Activated CD4-positive, alpha-beta T cell treated with anti-CD3 and anti-CD28 coated beads, Interleukin-2, amount 10 ng/mL, durations not matched to agents 7 days and 5 days (primary cell): ENCODE data around the gene PRDM2. TPM values are rescaled to one million over a fixed set of nuclear protein-coding genes. Genes with fewer than 3 reads are reported as not detected.
A peak's percentile ranks its signal among the peaks of the same experiment; 100 is the strongest.
"Not testable (repeated sequence)": the region's sequence is repeated elsewhere in the genome, so short reads cannot be mapped to it uniquely, and the experiment has no call there.

Source experiments
- CTCF ChIA-PET: fragments of 350-600 bp; sonication (Branson Sonifier 250); formaldehyde crosslinking; loops from one replicate; lab custom pipeline; 2021; ENCODE audit warnings: antibody characterized with exemption; lab: Charles Lee
- POLR2A ChIA-PET: fragments of 350-600 bp; sonication (Branson Sonifier 250); formaldehyde crosslinking; loops from one replicate; lab custom pipeline; 2021; ENCODE audit warnings: antibody characterized with exemption; lab: Charles Lee
- DNase-seq: peaks from one replicate; pipeline ENCODE4 v3.0.0-alpha.2; 2020
- H3K27ac Mint-ChIP-seq: one replicate; pipeline ENCODE4 v1.8.0; 2021; ENCODE audit warnings: mild to moderate bottlenecking, moderate library complexity, mixed read lengths
- H3K27me3 Mint-ChIP-seq: one replicate; pipeline ENCODE4 v1.8.0; 2021; ENCODE audit warnings: mixed read lengths
- H3K36me3 Mint-ChIP-seq: one replicate; pipeline ENCODE4 v1.8.0; 2021; ENCODE audit warnings: low read depth, mixed read lengths
- H3K4me1 Mint-ChIP-seq: one replicate; pipeline ENCODE4 v1.8.0; 2021; ENCODE audit warnings: mixed read lengths
- H3K4me3 Mint-ChIP-seq: one replicate; pipeline ENCODE4 v1.8.0; 2021; ENCODE audit warnings: mild to moderate bottlenecking, moderate library complexity, mixed read lengths
- H3K9me3 Mint-ChIP-seq: one replicate; pipeline ENCODE4 v1.8.0; 2021; ENCODE audit warnings: mixed read lengths
- total RNA-seq, 2 experiments: library from RNA; stranded (reverse); gene quantifications; one replicate each; pipeline ENCODE4 v1.2.3, GENCODE V29; 2021

Gene PRDM2
- total RNA-seq: 10 to 100 TPM; 57.7 to 63.1 TPM

- DNase-seq: peak; percentile 51
- Mint-ChIP-seq H3K4me1 (peaks cover 45% of the 10 kb centered on the region), H3K36me3 (peaks cover 12% of the 10 kb centered on the region), H3K9me3 (peaks cover 9% of the 10 kb centered on the region), H3K27me3 (peaks cover 4% of the 10 kb centered on the region), H3K4me3 (peak within 1 kb of the TSS; percentile 96), H3K27ac (peak within 1 kb of the TSS; percentile 98)
- ChIA-PET CTCF (no interaction called here), POLR2A (no interaction called here)
Measured at GRCh38 chr1:13699936-13700520, at the start of gene PRDM2. PRDM2 (plus strand) TSS chr1:13700188; CDS start chr1:13715606, 15,418 bp downstream.

DNA sequence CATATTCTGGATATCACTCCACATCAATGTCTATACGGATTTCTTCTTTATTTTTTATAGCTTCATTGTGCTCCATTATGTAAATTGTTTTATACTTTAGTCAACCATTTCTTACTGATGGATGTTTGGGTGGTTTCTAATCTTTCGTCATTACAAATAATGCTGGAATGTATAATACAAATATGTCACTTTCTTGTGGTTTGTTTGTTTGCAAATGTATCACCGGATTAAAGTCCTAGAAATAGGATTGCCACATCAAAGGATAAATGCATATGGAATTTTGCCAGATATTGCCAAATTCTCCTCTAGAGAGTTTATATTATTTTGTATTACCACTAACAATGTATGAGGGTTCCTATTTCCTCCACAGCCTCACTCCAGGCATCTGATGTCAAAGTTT is 48.7 kb upstream of the PRDM2 start:
- POLR2A ChIA-PET: no interaction called here
- H3K36me3 Mint-ChIP-seq: no peaks in the 10 kb centered on the region
- peaks cover 2% of the 10 kb centered on the region for H3K9me3 Mint-ChIP-seq
- H3K4me3 Mint-ChIP-seq: no peak overlapping the region
- DNase-seq: no peak
- H3K4me1 Mint-ChIP-seq: no peaks in the 10 kb centered on the region
- no peak overlapping the region for H3K27ac Mint-ChIP-seq
- CTCF ChIA-PET: no interaction called here
- H3K27me3 Mint-ChIP-seq: peaks cover 11% of the 10 kb centered on the region

GRCh38 chr1:13652238-13652637 is 47.8 kb upstream of the PRDM2 start:
- DNase-seq: no peak
- Mint-ChIP-seq H3K9me3 (peaks cover 2% of the 10 kb centered on the region), H3K4me3 (no peak overlapping the region), H3K27me3 (peaks cover 11% of the 10 kb centered on the region), H3K4me1 (no peaks in the 10 kb centered on the region), H3K36me3 (no peaks in the 10 kb centered on the region), H3K27ac (no peak overlapping the region)
- ChIA-PET CTCF (no interaction called here), POLR2A (no interaction called here)

DNA sequence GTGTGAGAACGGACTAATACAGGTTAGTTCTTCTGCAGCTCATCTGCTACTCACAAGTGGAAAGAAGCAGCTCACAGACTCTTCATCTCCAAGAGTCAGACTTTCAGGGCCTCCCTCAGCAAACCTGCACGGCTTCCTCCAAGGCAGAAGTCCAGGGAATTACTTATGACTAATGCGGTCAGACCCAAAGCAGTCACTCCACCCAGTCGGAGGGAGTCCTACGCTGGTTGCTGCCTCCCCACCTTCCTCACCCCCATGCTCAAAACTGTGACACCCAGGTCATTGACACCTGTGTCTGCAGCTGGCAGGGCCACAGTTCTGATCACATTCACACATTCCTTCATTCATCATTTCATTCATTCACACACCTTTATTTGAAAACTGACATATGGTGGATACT is 38.4 kb upstream of the PRDM2 start:
- Mint-ChIP-seq H3K4me3 (no peak overlapping the region), H3K4me1 (peaks cover 11% of the 10 kb centered on the region), H3K9me3 (no peaks in the 10 kb centered on the region), H3K27ac (no peak overlapping the region), H3K36me3 (peaks cover 2% of the 10 kb centered on the region), H3K27me3 (peaks cover 4% of the 10 kb centered on the region)
- no peak for DNase-seq
- ChIA-PET POLR2A (no interaction called here), CTCF (no interaction called here)

GRCh38 chr1:13662493-13662892 is 37.5 kb upstream of the PRDM2 start:
- no peak for DNase-seq
- POLR2A ChIA-PET: no interaction called here
- no peak overlapping the region for H3K4me3 Mint-ChIP-seq
- H3K4me1 Mint-ChIP-seq: peaks cover 11% of the 10 kb centered on the region
- H3K27me3 Mint-ChIP-seq: peaks cover 4% of the 10 kb centered on the region
- H3K36me3 Mint-ChIP-seq: peaks cover 2% of the 10 kb centered on the region
- CTCF ChIA-PET: interaction anchor here (0.6 kb wide), 1 partner anchor 235 kb away, joined by 3 read pairs; no protein-coding TSS in a partner anchor
- H3K9me3 Mint-ChIP-seq: no peaks in the 10 kb centered on the region
- no peak overlapping the region for H3K27ac Mint-ChIP-seq

DNA sequence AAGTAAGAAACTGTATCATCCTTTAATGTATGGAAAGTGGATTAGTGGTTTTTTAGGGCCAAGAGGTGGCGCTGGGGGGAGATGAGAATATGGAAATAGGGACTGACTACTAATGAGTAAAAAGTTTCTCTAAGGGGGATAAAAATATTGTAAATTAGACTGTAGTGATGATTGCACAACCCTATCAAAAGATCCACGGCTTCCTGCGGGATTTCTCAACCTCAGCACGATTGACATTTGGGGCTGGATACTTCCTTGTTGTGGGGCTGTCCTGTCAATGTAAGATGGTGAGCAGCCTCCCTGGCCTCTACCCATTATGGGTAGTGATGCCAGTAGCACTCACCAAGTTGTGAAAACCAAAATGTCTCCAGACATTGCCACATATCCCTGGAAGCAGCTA is 36.0 kb upstream of the PRDM2 start:
- DNase-seq: no peak
- H3K4me1 Mint-ChIP-seq: peaks cover 11% of the 10 kb centered on the region
- CTCF ChIA-PET: no interaction called here
- H3K27me3 Mint-ChIP-seq: peaks cover 4% of the 10 kb centered on the region
- H3K4me3 Mint-ChIP-seq: no peak overlapping the region
- H3K9me3 Mint-ChIP-seq: no peaks in the 10 kb centered on the region
- H3K36me3 Mint-ChIP-seq: peaks cover 2% of the 10 kb centered on the region
- POLR2A ChIA-PET: no interaction called here
- H3K27ac Mint-ChIP-seq: no peak overlapping the region

DNA sequence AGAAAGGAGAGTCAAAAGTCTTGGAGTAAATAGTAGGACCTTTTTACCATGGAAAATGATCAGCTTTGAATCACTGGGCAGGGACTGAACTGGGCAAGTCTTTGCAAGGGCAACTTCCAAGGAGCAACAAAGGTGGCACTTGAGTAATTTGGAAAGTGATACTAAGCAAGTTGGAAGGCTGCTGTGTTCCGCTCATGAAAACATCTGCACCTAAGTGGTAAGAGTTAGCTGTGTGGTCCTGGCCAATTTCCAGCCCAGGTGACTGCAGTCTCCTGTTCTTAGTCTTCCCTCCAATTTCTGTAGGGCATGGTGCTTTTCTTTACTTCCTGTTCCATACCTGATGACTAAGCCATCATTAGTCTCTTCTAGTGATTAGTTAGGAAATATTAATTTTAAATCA is 35.5 kb upstream of the PRDM2 start:
- Mint-ChIP-seq H3K27ac (no peak overlapping the region), H3K36me3 (no peaks in the 10 kb centered on the region), H3K9me3 (no peaks in the 10 kb centered on the region), H3K27me3 (peaks cover 4% of the 10 kb centered on the region), H3K4me1 (peaks cover 11% of the 10 kb centered on the region), H3K4me3 (no peak overlapping the region)
- no peak for DNase-seq
- CTCF ChIA-PET: no interaction called here
- POLR2A ChIA-PET: no interaction called here

GRCh38 chr1:13666317-13666716 is 33.7 kb upstream of the PRDM2 start:
- H3K9me3 Mint-ChIP-seq: no peaks in the 10 kb centered on the region
- POLR2A ChIA-PET: no interaction called here
- DNase-seq: no peak
- H3K4me1 Mint-ChIP-seq: peaks cover 11% of the 10 kb centered on the region
- CTCF ChIA-PET: no interaction called here
- peaks cover 6% of the 10 kb centered on the region for H3K27me3 Mint-ChIP-seq
- no peaks in the 10 kb centered on the region for H3K36me3 Mint-ChIP-seq
- H3K4me3 Mint-ChIP-seq: no peak overlapping the region
- H3K27ac Mint-ChIP-seq: no peak overlapping the region

DNA sequence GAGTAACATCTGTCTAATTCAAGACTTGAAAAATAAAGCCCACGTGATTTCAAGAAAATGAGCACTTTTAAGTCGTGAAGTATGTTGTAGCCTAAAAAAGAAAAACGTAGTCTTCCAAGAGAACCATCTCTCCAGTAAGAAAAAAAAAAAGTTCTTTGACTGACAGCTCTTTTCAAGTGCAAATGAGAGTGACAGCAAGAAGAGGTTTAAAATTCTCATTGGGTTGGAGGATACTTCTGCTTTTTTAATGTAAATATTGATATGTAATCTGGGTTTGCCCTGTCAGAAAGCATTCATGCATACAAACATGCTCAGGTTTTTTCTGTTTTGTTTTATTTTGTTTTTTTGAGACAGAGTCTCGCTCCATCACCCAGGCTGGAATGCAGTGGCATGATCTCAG is 32.3 kb upstream of the PRDM2 start:
- no peak overlapping the region for H3K4me3 Mint-ChIP-seq
- H3K9me3 Mint-ChIP-seq: no peaks in the 10 kb centered on the region
- H3K4me1 Mint-ChIP-seq: peaks cover 11% of the 10 kb centered on the region
- peaks cover 6% of the 10 kb centered on the region for H3K27me3 Mint-ChIP-seq
- no peak overlapping the region for H3K27ac Mint-ChIP-seq
- POLR2A ChIA-PET: no interaction called here
- no peak for DNase-seq
- no peaks in the 10 kb centered on the region for H3K36me3 Mint-ChIP-seq
- CTCF ChIA-PET: no interaction called here

DNA sequence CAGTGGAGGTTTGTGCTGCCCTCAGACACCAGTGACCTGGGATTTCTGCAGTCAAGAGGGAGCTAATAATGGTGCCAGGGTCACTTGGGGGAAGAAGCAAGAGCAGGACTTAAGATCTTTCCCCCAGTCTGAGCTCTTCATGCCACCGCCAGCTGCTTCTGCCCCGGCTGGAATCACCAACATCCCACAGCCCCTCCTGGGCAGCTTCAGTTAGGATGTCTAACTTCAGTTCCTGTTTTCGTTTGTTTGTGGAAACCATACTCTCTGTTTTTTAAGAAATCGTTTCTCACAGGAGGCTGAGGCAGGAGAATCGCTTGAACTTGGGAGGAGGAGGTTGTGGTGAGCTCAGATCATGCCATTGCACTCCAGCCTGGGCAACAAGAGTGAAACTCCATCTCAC is 25.6 kb upstream of the PRDM2 start:
- POLR2A ChIA-PET: no interaction called here
- peaks cover 27% of the 10 kb centered on the region for H3K27me3 Mint-ChIP-seq
- no peak overlapping the region for H3K27ac Mint-ChIP-seq
- no peak overlapping the region for H3K4me3 Mint-ChIP-seq
- CTCF ChIA-PET: no interaction called here
- DNase-seq: no peak
- H3K9me3 Mint-ChIP-seq: peaks cover 4% of the 10 kb centered on the region
- no peaks in the 10 kb centered on the region for H3K36me3 Mint-ChIP-seq
- H3K4me1 Mint-ChIP-seq: no peaks in the 10 kb centered on the region

- DNase-seq: no peak
- Mint-ChIP-seq H3K4me1 (no peaks in the 10 kb centered on the region), H3K4me3 (no peak overlapping the region), H3K27me3 (peaks cover 25% of the 10 kb centered on the region), H3K9me3 (peaks cover 4% of the 10 kb centered on the region), H3K36me3 (no peaks in the 10 kb centered on the region), H3K27ac (no peak overlapping the region)
- ChIA-PET POLR2A (no interaction called here), CTCF (no interaction called here)
Measured at GRCh38 chr1:13675151-13675651, 24.8 kb upstream of the PRDM2 start.

DNA sequence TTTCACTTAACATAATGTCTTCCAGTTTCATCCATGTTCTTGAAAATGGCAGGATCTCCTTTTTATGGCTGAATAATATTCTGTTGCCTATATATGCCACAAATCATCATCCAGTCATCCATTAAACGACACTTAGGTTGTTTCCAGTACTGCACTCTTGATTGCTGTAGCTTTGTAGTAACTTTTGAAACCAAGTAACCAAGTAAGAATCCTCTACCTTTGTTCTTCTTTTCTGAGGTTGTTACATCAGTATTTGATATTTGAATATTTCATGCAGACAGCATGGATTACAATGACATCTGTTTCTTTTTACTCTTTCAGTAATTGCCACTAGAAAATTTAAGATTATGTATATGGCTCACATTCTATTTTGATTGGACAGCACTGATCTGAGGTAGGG is 22.1 kb upstream of the PRDM2 start:
- Mint-ChIP-seq H3K27me3 (peaks cover 28% of the 10 kb centered on the region), H3K4me1 (no peaks in the 10 kb centered on the region), H3K36me3 (no peaks in the 10 kb centered on the region), H3K4me3 (no peak overlapping the region), H3K9me3 (peaks cover 4% of the 10 kb centered on the region), H3K27ac (no peak overlapping the region)
- POLR2A ChIA-PET: no interaction called here
- CTCF ChIA-PET: no interaction called here
- no peak for DNase-seq

- CTCF ChIA-PET: no interaction called here
- Mint-ChIP-seq H3K9me3 (peaks cover 4% of the 10 kb centered on the region), H3K4me1 (no peaks in the 10 kb centered on the region), H3K36me3 (no peaks in the 10 kb centered on the region), H3K27ac (no peak overlapping the region), H3K4me3 (no peak overlapping the region), H3K27me3 (peaks cover 28% of the 10 kb centered on the region)
- no peak for DNase-seq
- POLR2A ChIA-PET: no interaction called here
Measured at GRCh38 chr1:13679651-13680050, 20.3 kb upstream of the PRDM2 start.

GRCh38 chr1:13680609-13681008 is 19.4 kb upstream of the PRDM2 start:
- peaks cover 19% of the 10 kb centered on the region for H3K27me3 Mint-ChIP-seq
- CTCF ChIA-PET, POLR2A ChIA-PET: not testable (repeated sequence)

More at GRCh38 chr1:13680609-13681008, 19.4 kb upstream of the PRDM2 start:
- H3K4me1 Mint-ChIP-seq, H3K27ac Mint-ChIP-seq, H3K9me3 Mint-ChIP-seq, H3K36me3 Mint-ChIP-seq, H3K4me3 Mint-ChIP-seq, DNase-seq: not testable (repeated sequence)
